HEK293T (cell line): ENCODE results near the gene CLK3.

Experiments used
- CTCF ChIA-PET: fragments of 350-600 bp; formaldehyde crosslinking; extraction: SDS; loops from one replicate; lab custom pipeline; 2021; ENCODE audit warnings: antibody characterized with exemption, inconsistent platforms; lab: Yijun Ruan, JAX
- POLR2A ChIA-PET: fragments of 350-600 bp; formaldehyde crosslinking; extraction: SDS; loops from one replicate; lab custom pipeline; 2020; ENCODE audit warnings: antibody characterized with exemption, inconsistent platforms; lab: Yijun Ruan, JAX
- DNase-seq: peaks from one replicate; pipeline ENCODE4 v3.0.0; 2012; ENCODE audit warnings: mixed read lengths; ENCODE audit errors: extremely low spot score
- ARNT ChIP-seq: fragments of 450-650 bp; IDR thresholded peaks from 2 replicates; pipeline ENCODE4 v1.6.1; 2017; ENCODE audit warnings: mild to moderate bottlenecking
- CTBP1 ChIP-seq: fragments of 450-650 bp; IDR thresholded peaks from 2 replicates; pipeline ENCODE4 v1.6.1; 2016; ENCODE audit warnings: borderline replicate concordance
- ELF4 ChIP-seq: fragments of 450-650 bp; IDR thresholded peaks from 2 replicates; pipeline ENCODE4 v1.6.1; 2017; ENCODE audit warnings: antibody characterized with exemption
- FOXK2 ChIP-seq: fragments of 450-650 bp; IDR thresholded peaks from 2 replicates; pipeline ENCODE4 v1.6.1; 2016; ENCODE audit warnings: mild to moderate bottlenecking
- FOXM1 ChIP-seq: fragments of 450-650 bp; IDR thresholded peaks from 2 replicates; pipeline ENCODE4 v1.6.1; 2017; ENCODE audit warnings: mild to moderate bottlenecking, borderline replicate concordance
- HDGF ChIP-seq: fragments of 450-650 bp; IDR thresholded peaks from 2 replicates; pipeline ENCODE4 v1.6.1; 2017; ENCODE audit warnings: antibody characterized with exemption, borderline replicate concordance
- L3MBTL2 ChIP-seq: fragments of 450-650 bp; conservative IDR thresholded peaks from 2 replicates; pipeline ENCODE4 v1.6.1; 2016; ENCODE audit warnings: mild to moderate bottlenecking
- SP1 ChIP-seq: fragments of 450-650 bp; IDR thresholded peaks from 2 replicates; pipeline ENCODE4 v1.6.1; 2017
- SUZ12 ChIP-seq: fragments of 450-650 bp; IDR thresholded peaks from 2 replicates; pipeline ENCODE4 v1.6.1; 2016; ENCODE audit warnings: mild to moderate bottlenecking
- TARDBP ChIP-seq: fragments of 450-650 bp; IDR thresholded peaks from 2 replicates; pipeline ENCODE4 v1.6.1; 2016
- ZNF384 ChIP-seq: fragments of 450-650 bp; IDR thresholded peaks from 2 replicates; pipeline ENCODE4 v1.6.1; 2016
- TF ChIP-seq, protein P1 (sequence below): fragments of 450-650 bp; IDR thresholded peaks from 2 replicates; pipeline ENCODE4 v1.6.1; 2016

CLK3 gene

DNA sequence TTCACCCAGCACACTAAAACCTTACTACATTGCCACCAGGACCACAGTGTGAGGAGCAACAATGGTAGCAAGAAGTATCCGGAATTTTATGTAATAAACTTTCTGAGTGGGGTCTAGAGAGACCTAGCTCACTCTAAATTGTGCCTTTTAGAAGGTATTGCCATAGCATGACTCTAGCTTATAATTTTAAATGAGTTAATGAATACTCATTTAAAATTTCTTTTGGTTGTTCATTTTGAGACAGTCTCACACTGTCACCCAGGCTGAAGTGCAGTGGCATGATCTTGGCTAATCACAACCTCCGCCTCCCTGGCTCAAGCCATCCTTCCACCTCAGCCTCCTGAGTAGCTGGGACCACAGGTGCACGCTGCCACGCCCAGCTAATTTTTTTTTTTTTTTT, 54.0 kb downstream of the CLK3 start:
- no peak for DNase-seq
- CTCF ChIA-PET: no interaction called here
- POLR2A ChIA-PET: interaction anchor here (1.1 kb wide), 1 partner anchor 27 kb away, joined by 3 read pairs; the partner anchor contains the start of gene EDC3
- TF ChIP-seq FOXK2 (no peak), SUZ12 (no peak), CTBP1 (no peak), TARDBP (no peak), ELF4 (no peak)

DNA sequence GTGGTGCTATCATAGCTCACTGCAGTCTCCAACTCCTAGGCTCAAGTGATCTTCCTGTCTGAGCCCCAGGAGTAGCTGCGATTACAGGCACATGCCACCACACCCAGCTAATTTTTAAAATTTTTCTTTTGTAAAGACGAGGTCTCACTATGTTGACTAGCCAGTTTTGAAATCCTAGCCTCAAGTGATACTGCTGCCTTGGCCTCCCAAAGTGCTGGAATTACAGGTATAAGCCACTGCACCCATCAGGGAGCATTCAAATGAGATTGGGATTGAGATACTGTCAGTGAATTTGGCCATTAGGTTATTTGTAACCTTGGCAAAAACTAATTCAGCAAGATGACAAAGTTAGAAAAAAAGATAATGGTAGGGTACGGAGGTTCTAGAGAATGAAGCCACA, 58.5 kb downstream of the CLK3 start:
- no peak for TF ChIP-seq L3MBTL2
- TF ChIP-seq ARNT: no peak
- no peak for TF ChIP-seq FOXM1
- TF ChIP-seq FOXK2: no peak
- TF ChIP-seq SP1: no peak
- TF ChIP-seq HDGF: no peak
- no peak for DNase-seq
- POLR2A ChIA-PET: no interaction called here
- CTCF ChIA-PET: interaction anchor here (0.9 kb wide), 1 partner anchor 94 kb away, joined by 7 read pairs; no protein-coding TSS in a partner anchor

DNA sequence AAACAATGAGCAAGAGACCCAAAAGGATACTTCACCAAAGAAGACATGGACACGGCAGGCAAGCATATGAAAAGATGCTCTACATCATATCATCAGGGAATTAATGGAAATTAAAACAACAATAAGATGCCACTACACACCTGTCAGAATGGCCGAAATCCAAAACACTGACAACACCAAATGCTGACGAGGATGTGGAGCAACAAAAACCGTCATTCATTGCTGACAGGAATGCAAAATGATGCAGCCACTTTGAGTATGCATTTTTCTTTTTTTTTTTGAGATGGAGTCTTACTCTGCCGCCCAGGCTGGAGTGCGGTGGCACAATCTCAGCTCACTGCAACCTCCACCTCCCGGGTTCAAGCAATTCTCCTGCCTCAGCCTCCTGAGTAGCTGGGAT, 61.2 kb downstream of the CLK3 start:
- ChIA-PET POLR2A (interaction anchor here (0.8 kb wide), 1 partner anchor 20 kb away, joined by 3 read pairs; no protein-coding TSS in a partner anchor), CTCF (no interaction called here)
- no peak for DNase-seq
- TF ChIP-seq SUZ12 (no peak), TARDBP (no peak), HDGF (no peak), L3MBTL2 (no peak), ZNF384 (no peak), FOXM1 (no peak)
- TF ChIP-seq, protein P1, sequence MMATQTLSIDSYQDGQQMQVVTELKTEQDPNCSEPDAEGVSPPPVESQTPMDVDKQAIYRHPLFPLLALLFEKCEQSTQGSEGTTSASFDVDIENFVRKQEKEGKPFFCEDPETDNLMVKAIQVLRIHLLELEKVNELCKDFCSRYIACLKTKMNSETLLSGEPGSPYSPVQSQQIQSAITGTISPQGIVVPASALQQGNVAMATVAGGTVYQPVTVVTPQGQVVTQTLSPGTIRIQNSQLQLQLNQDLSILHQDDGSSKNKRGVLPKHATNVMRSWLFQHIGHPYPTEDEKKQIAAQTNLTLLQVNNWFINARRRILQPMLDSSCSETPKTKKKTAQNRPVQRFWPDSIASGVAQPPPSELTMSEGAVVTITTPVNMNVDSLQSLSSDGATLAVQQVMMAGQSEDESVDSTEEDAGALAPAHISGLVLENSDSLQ: no peak
